ENCODE data around the gene CEACAM18.
"Not testable (repeated sequence)": the region's sequence is repeated elsewhere in the genome, so short reads cannot be mapped to it uniquely, and the experiment has no call there.

The CEACAM18 gene

DNA sequence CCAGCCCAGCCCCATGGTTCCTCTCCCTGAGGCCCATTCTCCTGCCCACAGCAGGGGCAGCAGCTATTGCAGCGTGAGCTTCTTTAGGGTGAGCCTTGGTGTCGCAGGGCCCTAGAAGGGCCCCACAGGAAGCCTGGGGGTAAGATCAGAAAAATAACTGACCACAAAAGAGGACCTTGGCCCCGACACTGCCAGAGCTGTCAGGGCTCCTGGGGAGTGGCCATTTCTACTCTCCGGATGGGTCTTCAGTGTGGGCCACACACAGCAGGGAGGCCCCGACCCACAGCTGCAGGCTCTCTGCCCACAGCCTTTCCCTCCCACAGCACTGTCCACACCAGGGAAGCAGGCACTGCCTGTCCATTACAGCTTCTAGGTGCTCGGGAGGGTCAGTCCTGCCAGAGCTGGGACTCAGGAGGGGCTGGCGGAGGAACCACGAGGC lies 16.6 kb upstream of the CEACAM18 start:
- no peak for DNase-seq (ENCODE audit: low spot score)

DNA sequence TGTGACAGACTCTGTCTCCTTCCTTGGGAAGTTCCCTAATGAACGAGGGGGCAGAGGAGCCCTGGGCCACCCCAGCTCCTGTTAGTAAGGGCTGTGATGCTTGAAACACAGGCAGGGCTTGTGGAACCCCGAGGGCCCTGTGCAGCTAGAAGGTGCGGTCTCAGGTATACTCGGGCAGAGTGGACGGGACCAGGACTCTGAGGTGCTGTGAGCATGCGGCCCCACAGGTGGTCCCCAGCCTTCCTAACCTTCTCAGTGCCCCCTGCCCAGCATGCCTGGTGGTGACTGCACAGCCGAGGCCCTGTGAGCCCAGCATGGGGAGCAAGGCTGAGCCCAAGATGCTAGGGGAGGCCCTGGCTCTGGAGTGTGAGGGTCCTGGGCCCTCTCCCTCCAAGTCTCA lies 16.1 kb upstream of the CEACAM18 start:
- no peak for DNase-seq (ENCODE audit: low spot score)

GRCh38 chr19:51462681-51463080 lies 15.7 kb upstream of the CEACAM18 start:
- DNase-seq (ENCODE audit: low spot score) = no peak

- not testable (repeated sequence) for DNase-seq (ENCODE audit: low spot score)
Measured at GRCh38 chr19:51463976-51464581, 14.3 kb upstream of the CEACAM18 start.

DNA sequence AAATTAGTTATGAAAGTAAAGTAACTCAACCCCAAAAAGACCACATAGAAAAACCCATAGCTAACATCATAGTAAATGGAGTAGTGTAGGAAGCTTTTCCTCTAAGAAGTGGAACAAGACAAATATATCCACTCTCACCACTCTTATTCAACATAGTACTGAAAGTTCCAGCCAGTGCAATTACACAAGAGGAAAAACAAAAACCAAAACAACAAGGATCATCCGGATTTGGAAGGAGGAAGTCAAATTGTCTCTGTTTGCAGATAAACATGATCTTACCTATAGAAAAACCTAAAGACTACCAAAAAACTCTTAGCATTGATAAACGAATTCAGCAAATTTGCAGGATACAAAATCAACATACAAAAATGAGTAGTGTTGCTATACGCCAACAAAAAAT lies 11.6 kb upstream of the CEACAM18 start:
- no peak for DNase-seq (ENCODE audit: low spot score)

DNA sequence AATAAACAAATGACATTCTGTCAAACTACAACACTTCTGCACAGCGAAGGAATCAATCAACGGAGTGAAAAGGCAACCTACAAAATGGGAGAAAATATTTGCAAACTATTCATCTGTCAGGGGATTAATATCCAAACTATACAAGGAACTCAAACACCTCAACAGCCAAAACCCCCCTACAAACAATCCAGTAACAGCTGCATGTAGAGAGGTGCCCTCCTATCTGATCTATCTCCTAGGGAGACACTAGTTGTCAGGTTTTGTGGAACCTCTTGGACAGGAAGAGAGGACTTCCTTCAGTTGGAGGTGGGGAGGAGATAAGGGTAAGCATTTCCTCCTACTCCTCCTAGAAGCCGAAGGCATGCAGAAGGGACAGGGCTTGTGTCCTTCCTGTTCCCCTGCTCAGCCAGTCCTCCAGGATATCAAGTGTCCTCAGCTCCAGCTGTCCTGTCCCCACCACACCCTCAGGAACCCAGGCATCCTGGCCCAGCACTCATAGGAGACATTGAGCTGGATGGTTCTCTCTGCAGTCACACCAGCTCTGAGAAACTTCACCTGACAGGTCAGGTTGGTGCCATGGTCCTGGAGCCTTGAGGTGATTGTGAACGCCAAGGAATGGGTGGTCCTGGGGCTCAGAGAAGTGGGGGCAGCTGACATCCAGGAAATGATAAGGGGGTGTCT lies 10.3 kb upstream of the CEACAM18 start:
- no peak for DNase-seq (ENCODE audit: low spot score)

GRCh38 chr19:51468545-51468920 lies 9.8 kb upstream of the CEACAM18 start:
- no peak for DNase-seq (ENCODE audit: low spot score)

GRCh38 chr19:51469162-51469561 lies 9.2 kb upstream of the CEACAM18 start:
- DNase-seq (ENCODE audit: low spot score) = no peak

DNA sequence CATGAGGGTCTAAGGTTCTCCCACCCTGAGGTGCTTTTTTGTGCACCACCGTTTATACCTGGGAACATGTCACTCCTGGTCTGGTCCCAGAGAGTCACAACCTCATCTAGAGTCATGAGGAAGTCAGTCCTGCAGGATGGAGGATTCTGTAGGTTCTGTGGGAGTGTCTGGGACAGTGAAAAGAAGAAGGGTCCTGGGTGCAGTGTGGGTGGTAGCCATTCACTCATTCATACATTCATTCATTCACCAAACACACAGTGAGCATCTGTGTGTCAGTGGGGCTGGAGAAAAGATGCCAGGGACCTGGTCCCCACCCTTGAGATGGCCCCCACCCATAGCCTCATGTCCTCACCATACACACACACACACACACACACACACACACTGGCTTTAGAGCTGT lies 8.7 kb upstream of the CEACAM18 start:
- no peak for DNase-seq (ENCODE audit: low spot score)

GRCh38 chr19:51470966-51471365 lies 7.4 kb upstream of the CEACAM18 start:
- no peak for DNase-seq (ENCODE audit: low spot score)

GRCh38 chr19:51471527-51471926 lies 6.8 kb upstream of the CEACAM18 start:
- no peak for DNase-seq (ENCODE audit: low spot score)

DNA sequence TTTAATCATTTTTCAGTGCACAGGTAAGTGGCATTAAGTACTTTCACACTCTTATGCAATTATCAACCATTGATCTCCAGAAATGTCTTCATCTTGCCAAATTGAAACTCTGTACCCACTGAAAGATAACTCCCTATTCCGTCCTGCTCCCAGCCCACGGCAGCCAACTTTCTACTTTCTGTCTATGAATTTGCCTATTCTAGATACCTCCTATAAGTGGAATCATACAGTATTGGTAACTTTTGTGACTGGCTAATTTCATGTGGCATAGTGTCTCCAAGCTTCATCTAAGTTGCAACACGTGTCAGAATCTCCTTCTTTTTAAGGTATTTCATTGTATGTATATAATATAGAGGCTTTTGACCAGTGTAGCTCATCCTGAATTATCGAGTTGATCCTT lies 5.7 kb upstream of the CEACAM18 start:
- DNase-seq (ENCODE audit: low spot score) = no peak

GRCh38 chr19:51473009-51473707 lies 5.2 kb upstream of the CEACAM18 start:
- peak; percentile 69 for DNase-seq (ENCODE audit: low spot score)

GRCh38 chr19:51476164-51476563 lies 2.2 kb upstream of the CEACAM18 start:
- DNase-seq (ENCODE audit: low spot score) = no peak

DNA sequence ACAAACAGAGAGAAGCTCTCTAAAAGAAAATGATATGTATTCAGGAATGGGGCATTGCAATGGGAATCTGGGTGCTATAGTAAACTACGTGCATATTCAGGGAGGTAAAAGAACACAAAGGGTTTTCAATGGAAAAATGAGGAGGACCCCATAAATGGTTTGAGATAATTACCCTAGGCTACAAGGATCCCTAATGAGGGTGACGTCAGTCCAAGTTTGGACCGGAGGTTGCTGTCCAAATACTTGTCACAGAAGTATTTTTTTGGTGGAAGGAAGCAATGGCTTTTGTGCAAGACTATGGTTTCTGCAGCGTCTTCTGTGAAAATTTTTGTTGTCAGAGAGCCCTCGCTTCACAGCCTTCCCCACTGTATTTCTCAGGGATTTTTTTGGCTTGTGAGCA lies 995 bp upstream of the CEACAM18 start:
- DNase-seq (ENCODE audit: low spot score) = no peak

DNA sequence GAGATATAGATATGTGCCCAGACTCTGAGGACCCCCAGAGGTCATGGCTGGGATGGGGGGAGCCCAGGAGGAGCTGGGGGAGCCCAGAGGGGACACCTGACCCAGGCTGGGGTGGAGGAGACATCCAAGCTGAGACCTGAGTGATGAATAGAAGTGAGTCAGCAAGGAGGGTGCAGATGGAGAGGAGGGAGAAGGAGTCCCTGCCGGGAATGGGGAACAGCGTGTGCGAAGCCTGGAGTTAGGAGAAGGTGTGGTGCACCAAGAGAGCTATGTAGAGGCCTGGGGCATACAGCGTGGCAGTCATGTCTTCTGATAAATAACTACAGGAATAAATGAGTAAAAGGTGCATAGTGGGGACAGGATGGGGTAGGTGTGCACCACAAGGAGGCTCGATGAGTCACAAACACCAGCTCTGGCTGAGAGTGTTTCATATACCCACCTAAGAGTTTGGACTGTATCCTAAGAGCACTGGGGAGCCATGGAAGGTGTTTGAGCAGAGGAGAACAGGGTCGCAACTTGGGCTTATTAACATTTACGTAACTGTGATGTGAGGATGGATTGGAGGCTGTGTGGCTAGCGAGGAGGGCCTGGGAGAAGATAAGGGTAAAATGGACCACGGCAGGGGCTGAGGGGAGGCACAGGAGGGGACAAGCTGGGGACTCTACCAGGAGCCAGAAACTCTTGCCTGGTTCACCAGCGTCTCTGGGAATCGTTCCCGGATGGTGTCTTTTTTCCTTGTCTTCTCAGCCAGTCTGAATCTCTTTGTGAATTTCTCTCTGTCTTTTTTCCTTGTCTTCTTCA lies 1.4 kb downstream of the CEACAM18 start:
- DNase-seq (ENCODE audit: low spot score) = no peak

DNA sequence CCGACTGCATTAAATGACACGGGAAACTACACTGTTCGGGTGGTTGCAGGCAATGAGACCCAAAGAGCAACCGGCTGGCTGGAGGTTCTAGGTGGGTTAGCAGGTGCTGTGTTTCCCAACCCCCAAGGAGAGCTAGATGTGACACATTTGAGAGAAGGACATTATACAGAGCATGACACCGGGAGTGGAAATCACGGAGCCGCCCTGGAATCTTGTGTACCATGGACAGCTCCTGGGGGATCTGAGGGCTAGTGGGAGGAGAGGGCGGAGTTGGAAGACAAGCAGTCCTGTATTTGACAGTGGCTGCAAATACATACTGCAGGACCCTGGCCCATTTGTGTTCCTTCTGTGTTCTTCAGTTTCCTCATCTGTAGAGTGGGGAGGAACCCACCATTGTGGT lies 2.3 kb downstream of the CEACAM18 start:
- DNase-seq (ENCODE audit: low spot score) = no peak

DNA sequence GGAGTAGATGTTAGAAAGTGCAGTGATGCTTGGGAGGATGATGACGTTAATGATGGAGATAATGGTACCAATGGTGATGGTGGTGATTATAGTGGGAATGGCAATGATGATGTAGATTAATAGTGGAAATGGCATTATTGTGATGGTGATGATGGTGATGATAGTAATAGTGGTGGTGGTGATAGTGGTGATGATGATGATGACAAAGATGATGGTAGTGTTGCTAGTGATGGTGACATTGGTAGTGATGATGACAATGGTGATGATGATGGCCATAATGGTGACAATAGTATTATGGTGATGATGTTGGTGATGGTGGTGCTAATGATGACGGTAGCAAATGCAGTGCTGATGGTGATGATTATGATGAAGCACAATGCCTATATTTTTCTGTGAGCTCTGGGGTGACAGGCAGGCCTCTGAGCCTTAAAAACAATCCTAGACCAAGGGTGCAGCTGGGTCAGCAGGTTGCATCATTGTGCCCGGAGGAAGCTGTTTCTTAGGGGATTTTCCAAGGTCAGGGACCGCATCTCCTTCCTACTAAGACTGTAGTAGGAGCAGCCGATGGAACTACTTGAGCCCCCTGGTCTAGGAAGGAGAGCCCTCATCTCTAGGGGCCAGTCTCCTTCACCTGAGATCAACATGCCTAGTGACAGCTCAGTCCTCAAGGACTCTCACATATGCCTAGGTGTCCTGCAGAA lies 7.8 kb downstream of the CEACAM18 start:
- DNase-seq (ENCODE audit: low spot score) = no peak

DNA sequence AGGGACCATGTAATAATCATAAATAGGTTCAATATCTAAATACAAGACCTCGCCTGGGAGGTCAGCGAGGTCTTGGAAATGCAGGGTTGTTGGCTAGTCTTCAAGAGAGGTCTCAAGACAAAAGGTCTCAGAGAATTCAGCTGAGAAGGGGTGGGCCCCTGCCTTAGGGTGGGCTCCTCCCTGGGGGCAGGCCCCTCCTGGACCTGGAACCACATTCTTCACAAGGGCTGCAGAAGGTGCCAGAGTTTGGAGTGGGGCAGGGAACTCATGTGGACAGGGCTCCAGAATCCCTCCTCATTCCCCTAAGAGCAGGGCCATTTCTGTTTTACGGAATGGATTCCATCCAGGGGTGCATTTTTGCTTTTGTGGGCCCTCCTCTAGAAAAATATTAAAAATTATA lies 10.2 kb downstream of the CEACAM18 start:
- DNase-seq (ENCODE audit: low spot score) = no peak

DNA sequence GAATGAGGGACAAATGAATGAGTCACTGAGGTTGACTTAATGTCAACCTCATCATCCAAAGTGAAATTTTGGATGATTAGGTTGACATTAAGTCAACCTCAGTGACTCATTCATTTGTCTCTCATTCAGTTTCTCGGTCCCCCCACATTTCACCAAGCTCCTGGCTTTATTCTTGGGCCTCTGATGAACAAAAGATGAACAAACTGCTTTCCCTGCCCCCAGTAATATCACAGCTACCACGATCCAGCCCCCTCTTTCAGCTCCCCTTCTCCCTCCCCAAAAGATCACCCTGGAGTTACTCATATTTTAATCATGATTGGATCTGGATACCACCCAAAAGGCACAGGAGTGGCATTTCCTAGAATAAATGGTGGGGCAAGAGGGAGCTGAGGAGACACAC lies 10.8 kb downstream of the CEACAM18 start:
- DNase-seq (ENCODE audit: low spot score) = no peak

DNA sequence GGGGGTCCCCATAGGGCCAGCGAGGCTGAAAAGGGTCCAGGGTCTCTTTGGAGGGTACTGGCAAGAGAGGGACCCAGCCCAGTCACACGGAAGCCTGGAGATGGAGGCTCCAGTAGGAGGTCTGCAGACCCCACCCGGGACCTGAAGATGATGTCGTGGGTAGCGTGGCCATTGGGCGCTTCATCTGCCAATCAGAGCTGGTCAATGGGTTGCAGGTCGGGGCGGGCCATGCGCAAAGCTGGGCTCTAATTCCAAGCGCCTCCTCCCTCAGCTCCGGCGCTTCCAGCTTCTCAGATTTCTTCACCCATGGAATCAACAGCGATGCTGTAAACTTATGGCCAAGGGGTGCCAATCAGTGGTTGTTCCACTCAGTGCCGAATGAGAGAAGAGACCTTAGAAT lies 12.3 kb downstream of the CEACAM18 start:
- DNase-seq (ENCODE audit: low spot score) = no peak

DNA sequence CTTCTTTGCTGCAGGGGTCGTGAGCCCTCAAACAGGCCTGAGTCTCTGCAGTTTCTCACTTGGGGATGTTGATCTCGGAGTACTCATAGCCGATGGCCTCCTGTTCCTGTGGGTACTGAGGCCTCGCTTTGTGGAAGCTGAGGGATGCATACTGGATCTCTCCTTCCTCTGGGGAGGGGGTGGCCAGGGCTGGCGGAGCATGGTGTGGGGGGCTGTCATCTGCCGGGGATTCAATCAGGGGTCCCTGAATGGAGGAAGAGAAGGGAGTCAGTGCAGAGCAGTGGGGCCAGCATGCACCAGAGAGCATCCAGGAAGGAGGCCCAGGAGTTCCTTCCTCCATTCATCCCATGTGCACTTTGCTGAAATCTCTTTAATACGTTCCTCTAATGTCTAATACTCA lies 13.2 kb downstream of the CEACAM18 start:
- no peak for DNase-seq (ENCODE audit: low spot score)

Data from AG08396 (cell line).